Natural killer cell (primary cell): ENCODE results near the gene PLCD3. TPM values are rescaled to one million over a fixed set of nuclear protein-coding genes. Genes with fewer than 3 reads are reported as not detected.

Experiments used
- ATAC-seq, 3 donors: fragments of 150-1000 bp in 2 of 3; fragments of 200-7000 bp in 1 of 3; cut with Tn5 transposase; 1 replicate in 1 of 3; 2 replicates in 2 of 3; pipeline ENCODE4 v1.10.0; 2021; ENCODE audit warnings: mild to moderate bottlenecking in 2 of 3, moderate library complexity in 2 of 3
- DNase-seq, 2 donors: peaks; one replicate each; pipeline versions ENCODE4 v3.0.0 to v3.0.0-alpha.2; 2013 to 2021; ENCODE audit warnings: mixed read lengths in 1 of 2
- H3K27ac ChIP-seq: one replicate; pipeline ENCODE4 v1.5.1; 2013; ENCODE audit warnings: mild to moderate bottlenecking, low read length
- H3K27me3 ChIP-seq: one replicate; pipeline ENCODE4 v1.6.1; 2013; ENCODE audit warnings: low read length; ENCODE audit not compliant: control insufficient read depth, insufficient read depth
- H3K36me3 ChIP-seq: one replicate; pipeline ENCODE4 v1.6.1; 2013; ENCODE audit warnings: low read length; ENCODE audit not compliant: control insufficient read depth, insufficient read depth
- H3K4me1 ChIP-seq: one replicate; pipeline ENCODE4 v1.6.1; 2013; ENCODE audit warnings: low read length; ENCODE audit not compliant: control insufficient read depth, insufficient read depth
- H3K4me3 ChIP-seq: one replicate; pipeline ENCODE4 v1.5.1; 2013; ENCODE audit warnings: low read length
- H3K9me3 ChIP-seq: one replicate; pipeline ENCODE4 v1.6.1; 2013; ENCODE audit warnings: low read length; ENCODE audit not compliant: control insufficient read depth, insufficient read depth
- H3K27ac Mint-ChIP-seq, 2 donors: one replicate each; pipeline ENCODE4 v1.8.0; 2022; ENCODE audit warnings: mild to moderate bottlenecking in 2 of 2, mixed read lengths in 2 of 2, moderate library complexity in 1 of 2
- H3K27me3 Mint-ChIP-seq, 2 donors: one replicate each; pipeline ENCODE4 v1.8.0; 2022; ENCODE audit warnings: low read depth in 2 of 2, mixed read lengths in 2 of 2
- H3K36me3 Mint-ChIP-seq: one replicate; pipeline ENCODE4 v1.8.0; 2022; ENCODE audit warnings: mixed read lengths
- H3K4me1 Mint-ChIP-seq, 2 donors: one replicate each; pipeline ENCODE4 v1.8.0; 2022; ENCODE audit warnings: mixed read lengths in 2 of 2
- H3K4me3 Mint-ChIP-seq: one replicate; pipeline ENCODE4 v1.8.0; 2022; ENCODE audit warnings: mild to moderate bottlenecking, moderate library complexity, mixed read lengths
- H3K9me3 Mint-ChIP-seq, 2 donors: one replicate each; pipeline ENCODE4 v1.8.0; 2022; ENCODE audit warnings: mixed read lengths in 2 of 2
- CTCF ChIP-seq: fragments of 200-600 bp; IDR thresholded peaks from one replicate; pipeline ENCODE4 v1.8.0; 2022; ENCODE audit warnings: antibody characterized with exemption
- WGBS: methylation state at CpG from one replicate; pipeline ENCODE4 v1.1.7; 2013; ENCODE audit warnings: missing lambda C conversion rate; ENCODE audit not compliant: insufficient coverage; 5-methylcytosine and 5-hydroxymethylcytosine counted together
- intact Hi-C: fragments of 100-400 bp; cut with micrococcal nuclease; formaldehyde crosslinking; loops from one replicate; pipeline ENCODE4 v1.14.2; 2022
- total RNA-seq, 4 donors: library from RNA; stranded (reverse); fragments of 120-200 nt in 1 of 4; gene quantifications; one replicate each; pipeline versions ENCODE4 v1.2.3 to v1.2.4, GENCODE V29; 2013 to 2022

Gene PLCD3
- total RNA-seq, 3 donors from 2014 or later (not counting 1 experiment from before 2014, with no cell fraction given) = 2.5 to 2.9 (median 2.5) TPM

GRCh38 chr17:45092911-45093430 is 39.3 kb downstream of the PLCD3 start:
- Histone ChIP-seq H3K36me3 (peaks cover 79% of the 10 kb centered on the region), H3K4me1 (no peaks in the 10 kb centered on the region), H3K27me3 (no peaks in the 10 kb centered on the region), H3K4me3 (no peak overlapping the region), H3K27ac (no peak overlapping the region), H3K9me3 (no peaks in the 10 kb centered on the region)
- Mint-ChIP-seq H3K36me3 (peaks cover 7% of the 10 kb centered on the region), H3K9me3 (no peaks in the 10 kb centered on the region), H3K27ac (no peak overlapping the region), H3K4me1 (no peaks in the 10 kb centered on the region), H3K4me3 (no peak overlapping the region), H3K27me3 (no peaks in the 10 kb centered on the region)
- ATAC-seq (no peak), DNase-seq (no peak)
- 96% methylated on average over 6 of the region's 6 CpGs for WGBS
- TF ChIP-seq CTCF = no peak
- intact Hi-C loops = no loop called here

- no peak overlapping the region for H3K27ac Mint-ChIP-seq
Measured at GRCh38 chr17:45091778-45092425, 40.4 kb downstream of the PLCD3 start.

GRCh38 chr17:45090711-45091110 is 41.6 kb downstream of the PLCD3 start:
- no peaks in the 10 kb centered on the region for H3K27me3 Mint-ChIP-seq
- Histone ChIP-seq H3K4me3 (no peak overlapping the region), H3K27me3 (no peaks in the 10 kb centered on the region), H3K4me1 (no peaks in the 10 kb centered on the region), H3K27ac (no peak overlapping the region), H3K36me3 (peaks cover 76% of the 10 kb centered on the region), H3K9me3 (no peaks in the 10 kb centered on the region)
- DNase-seq (no peak), ATAC-seq (no peak)
- H3K4me3 Mint-ChIP-seq = no peak overlapping the region
- no peaks in the 10 kb centered on the region for H3K36me3 Mint-ChIP-seq
- no peak overlapping the region for H3K27ac Mint-ChIP-seq
- TF ChIP-seq CTCF = no peak
- WGBS = 97% methylated on average over 3 of the region's 3 CpGs
- H3K4me1 Mint-ChIP-seq = no peaks in the 10 kb centered on the region
- H3K9me3 Mint-ChIP-seq = no peaks in the 10 kb centered on the region
- intact Hi-C loops = no loop called here

More at GRCh38 chr17:45091778-45092425, 40.4 kb downstream of the PLCD3 start:
- no peak for ATAC-seq
- H3K27ac ChIP-seq = no peak overlapping the region
- H3K4me3 ChIP-seq = no peak overlapping the region
- Mint-ChIP-seq H3K9me3 (no peaks in the 10 kb centered on the region), H3K4me3 (no peak overlapping the region), H3K36me3 (peaks cover 7% of the 10 kb centered on the region), H3K27me3 (no peaks in the 10 kb centered on the region), H3K4me1 (no peaks in the 10 kb centered on the region)
- TF ChIP-seq CTCF = no peak
- intact Hi-C loops = no loop called here
- H3K4me1 ChIP-seq = no peaks in the 10 kb centered on the region
- DNase-seq = no peak
- 96% methylated on average over 9 of the region's 11 CpGs for WGBS
- peaks cover 79% of the 10 kb centered on the region for H3K36me3 ChIP-seq
- H3K9me3 ChIP-seq = no peaks in the 10 kb centered on the region
- H3K27me3 ChIP-seq = no peaks in the 10 kb centered on the region

- no peak overlapping the region for H3K27ac Mint-ChIP-seq
- TF ChIP-seq CTCF = no peak
- no peaks in the 10 kb centered on the region for H3K9me3 Mint-ChIP-seq
- 64% methylated on average over 3 of the region's 3 CpGs for WGBS
- Histone ChIP-seq H3K27me3 (no peaks in the 10 kb centered on the region), H3K4me1 (no peaks in the 10 kb centered on the region), H3K4me3 (no peak overlapping the region), H3K36me3 (peaks cover 80% of the 10 kb centered on the region), H3K9me3 (no peaks in the 10 kb centered on the region), H3K27ac (no peak overlapping the region)
- no peaks in the 10 kb centered on the region for H3K4me1 Mint-ChIP-seq
- intact Hi-C loops = no loop called here
- no peaks in the 10 kb centered on the region for H3K36me3 Mint-ChIP-seq
- no peaks in the 10 kb centered on the region for H3K27me3 Mint-ChIP-seq
- H3K4me3 Mint-ChIP-seq = no peak overlapping the region
- no peak for DNase-seq
- ATAC-seq = no peak
Measured at GRCh38 chr17:45088741-45089140, 43.6 kb downstream of the PLCD3 start.
